Uterus (tissue), 4 donors: ENCODE measurements around the gene ARFGEF3. TPM values are rescaled to one million over a fixed set of nuclear protein-coding genes. Genes with fewer than 3 reads are reported as not detected.

Source experiments
- DNase-seq, 2 donors: peaks; one replicate each; pipeline ENCODE4 v3.0.0-alpha.2; 2019 to 2020
- H3K27ac ChIP-seq, 2 donors: fragments of 200-600 bp; sonication (generic); 1 replicate in 1 of 2; 2 replicates in 1 of 2; pipeline ENCODE4 v1.5.1; 2016 to 2018
- H3K27me3 ChIP-seq, 2 donors: fragments of 200-600 bp; sonication (generic); one replicate each; pipeline ENCODE4 v1.5.1; 2018 to 2019; ENCODE audit warnings: control low read depth in 1 of 2
- H3K36me3 ChIP-seq, 2 donors: fragments of 200-600 bp; sonication (generic); one replicate each; pipeline ENCODE4 v1.5.1; 2019; ENCODE audit warnings: control low read depth in 1 of 2
- H3K4me1 ChIP-seq, 2 donors: fragments of 200-600 bp; sonication (generic); one replicate each; pipeline ENCODE4 v1.5.1; 2018 to 2019; ENCODE audit warnings: control low read depth in 1 of 2
- H3K4me3 ChIP-seq, 2 donors: fragments of 200-600 bp; sonication (generic); 1 replicate in 1 of 2; 2 replicates in 1 of 2; pipeline ENCODE4 v1.5.1; 2018 to 2019; ENCODE audit warnings: mild to moderate bottlenecking in 1 of 2
- H3K9me3 ChIP-seq, 2 donors: fragments of 200-600 bp; sonication (generic); one replicate each; pipeline ENCODE4 v1.5.1; 2019; ENCODE audit warnings: control low read depth in 1 of 2
- POLR2A ChIP-seq, 2 donors: fragments of 450-650 bp; IDR thresholded peaks; one replicate each; pipeline ENCODE4 v1.6.1; 2016; ENCODE audit warnings: antibody characterized with exemption in 2 of 2, mild to moderate bottlenecking in 1 of 2, moderate library complexity in 1 of 2
- intact Hi-C: fragments of 100-400 bp; cut with DNase I; formaldehyde crosslinking; loops from one replicate; pipeline ENCODE4 v1.15.1; 2023; ENCODE audit warnings: low total_unique reads
- total RNA-seq, 4 donors: library from RNA; depleted of rRNA in 3 of 4; stranded (reverse); fragments of >200 nt in 3 of 4; gene quantifications; one replicate each; pipeline versions ENCODE4 v1.1.0 to v1.2.4, GENCODE V29; 2014 to 2023
- TF ChIP-seq, protein P1 (sequence below), 4 experiments: fragments of 200-600 bp in 2 of 4; fragments of 450-650 bp in 2 of 4; sonication (generic) in 2 of 4; IDR thresholded peaks; one replicate each; pipeline ENCODE4 v1.5.1; 2016 to 2019; ENCODE audit warnings: antibody characterized with exemption in 4 of 4, mild to moderate bottlenecking in 2 of 4, moderate library complexity in 1 of 4
- donor health status: DM: yes; HTN: yes; CAD: no.

Gene ARFGEF3, protein sequence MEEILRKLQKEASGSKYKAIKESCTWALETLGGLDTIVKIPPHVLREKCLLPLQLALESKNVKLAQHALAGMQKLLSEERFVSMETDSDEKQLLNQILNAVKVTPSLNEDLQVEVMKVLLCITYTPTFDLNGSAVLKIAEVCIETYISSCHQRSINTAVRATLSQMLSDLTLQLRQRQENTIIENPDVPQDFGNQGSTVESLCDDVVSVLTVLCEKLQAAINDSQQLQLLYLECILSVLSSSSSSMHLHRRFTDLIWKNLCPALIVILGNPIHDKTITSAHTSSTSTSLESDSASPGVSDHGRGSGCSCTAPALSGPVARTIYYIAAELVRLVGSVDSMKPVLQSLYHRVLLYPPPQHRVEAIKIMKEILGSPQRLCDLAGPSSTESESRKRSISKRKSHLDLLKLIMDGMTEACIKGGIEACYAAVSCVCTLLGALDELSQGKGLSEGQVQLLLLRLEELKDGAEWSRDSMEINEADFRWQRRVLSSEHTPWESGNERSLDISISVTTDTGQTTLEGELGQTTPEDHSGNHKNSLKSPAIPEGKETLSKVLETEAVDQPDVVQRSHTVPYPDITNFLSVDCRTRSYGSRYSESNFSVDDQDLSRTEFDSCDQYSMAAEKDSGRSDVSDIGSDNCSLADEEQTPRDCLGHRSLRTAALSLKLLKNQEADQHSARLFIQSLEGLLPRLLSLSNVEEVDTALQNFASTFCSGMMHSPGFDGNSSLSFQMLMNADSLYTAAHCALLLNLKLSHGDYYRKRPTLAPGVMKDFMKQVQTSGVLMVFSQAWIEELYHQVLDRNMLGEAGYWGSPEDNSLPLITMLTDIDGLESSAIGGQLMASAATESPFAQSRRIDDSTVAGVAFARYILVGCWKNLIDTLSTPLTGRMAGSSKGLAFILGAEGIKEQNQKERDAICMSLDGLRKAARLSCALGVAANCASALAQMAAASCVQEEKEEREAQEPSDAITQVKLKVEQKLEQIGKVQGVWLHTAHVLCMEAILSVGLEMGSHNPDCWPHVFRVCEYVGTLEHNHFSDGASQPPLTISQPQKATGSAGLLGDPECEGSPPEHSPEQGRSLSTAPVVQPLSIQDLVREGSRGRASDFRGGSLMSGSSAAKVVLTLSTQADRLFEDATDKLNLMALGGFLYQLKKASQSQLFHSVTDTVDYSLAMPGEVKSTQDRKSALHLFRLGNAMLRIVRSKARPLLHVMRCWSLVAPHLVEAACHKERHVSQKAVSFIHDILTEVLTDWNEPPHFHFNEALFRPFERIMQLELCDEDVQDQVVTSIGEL (N-terminal part only)
- total RNA-seq = 1 to 10 TPM in 3 of 4 donors, under 1 TPM in 1; 0.88 to 5.8 (median 2.4) TPM

GRCh38 chr6:138161338-138162110 is at the start of gene ARFGEF3:
Gene ARFGEF3, plus strand, starts transcription at chr6:138161939. Its CDS starts 148 bp downstream, at chr6:138162087.
- DNase-seq = peak; percentile 20 to 29

GRCh38 chr6:138113588-138114210 is 48.0 kb upstream of the ARFGEF3 start:
- Histone ChIP-seq H3K36me3 (no peaks in the 10 kb centered on the region), H3K27me3 (no peaks in the 10 kb centered on the region), H3K9me3 (no peaks in the 10 kb centered on the region), H3K4me1 (no peaks in the 10 kb centered on the region), H3K4me3 (no peak overlapping the region), H3K27ac (no peak overlapping the region)
- DNase-seq = no peak
- intact Hi-C loops = loop anchor here (10.0 kb wide), 1 partner anchor 411 kb away; no protein-coding TSS in a partner anchor
- no peak for TF ChIP-seq POLR2A (IDR thresholded peaks at IDR 0.05)
- TF ChIP-seq, protein P1, sequence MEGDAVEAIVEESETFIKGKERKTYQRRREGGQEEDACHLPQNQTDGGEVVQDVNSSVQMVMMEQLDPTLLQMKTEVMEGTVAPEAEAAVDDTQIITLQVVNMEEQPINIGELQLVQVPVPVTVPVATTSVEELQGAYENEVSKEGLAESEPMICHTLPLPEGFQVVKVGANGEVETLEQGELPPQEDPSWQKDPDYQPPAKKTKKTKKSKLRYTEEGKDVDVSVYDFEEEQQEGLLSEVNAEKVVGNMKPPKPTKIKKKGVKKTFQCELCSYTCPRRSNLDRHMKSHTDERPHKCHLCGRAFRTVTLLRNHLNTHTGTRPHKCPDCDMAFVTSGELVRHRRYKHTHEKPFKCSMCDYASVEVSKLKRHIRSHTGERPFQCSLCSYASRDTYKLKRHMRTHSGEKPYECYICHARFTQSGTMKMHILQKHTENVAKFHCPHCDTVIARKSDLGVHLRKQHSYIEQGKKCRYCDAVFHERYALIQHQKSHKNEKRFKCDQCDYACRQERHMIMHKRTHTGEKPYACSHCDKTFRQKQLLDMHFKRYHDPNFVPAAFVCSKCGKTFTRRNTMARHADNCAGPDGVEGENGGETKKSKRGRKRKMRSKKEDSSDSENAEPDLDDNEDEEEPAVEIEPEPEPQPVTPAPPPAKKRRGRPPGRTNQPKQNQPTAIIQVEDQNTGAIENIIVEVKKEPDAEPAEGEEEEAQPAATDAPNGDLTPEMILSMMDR (IDR thresholded peaks at IDR 0.05) = no peak

More at GRCh38 chr6:138161338-138162110, at the start of gene ARFGEF3:
- Histone ChIP-seq H3K9me3 (no peaks in the 10 kb centered on the region), H3K27me3 (peaks cover 0 to 7% of the 10 kb centered on the region in 2 donors), H3K4me1 (no peaks in the 10 kb centered on the region), H3K4me3 (peak within 1 kb of the TSS; percentile 20 to 47), H3K27ac (no peak within 1 kb of the TSS), H3K36me3 (no peaks in the 10 kb centered on the region)
- intact Hi-C loops = no loop called here
- TF ChIP-seq, protein P1 (IDR thresholded peaks at IDR 0.05) = no peak
- peak in 1 of 2 donors; percentile 21 for TF ChIP-seq POLR2A (IDR thresholded peaks at IDR 0.05)

DNA sequence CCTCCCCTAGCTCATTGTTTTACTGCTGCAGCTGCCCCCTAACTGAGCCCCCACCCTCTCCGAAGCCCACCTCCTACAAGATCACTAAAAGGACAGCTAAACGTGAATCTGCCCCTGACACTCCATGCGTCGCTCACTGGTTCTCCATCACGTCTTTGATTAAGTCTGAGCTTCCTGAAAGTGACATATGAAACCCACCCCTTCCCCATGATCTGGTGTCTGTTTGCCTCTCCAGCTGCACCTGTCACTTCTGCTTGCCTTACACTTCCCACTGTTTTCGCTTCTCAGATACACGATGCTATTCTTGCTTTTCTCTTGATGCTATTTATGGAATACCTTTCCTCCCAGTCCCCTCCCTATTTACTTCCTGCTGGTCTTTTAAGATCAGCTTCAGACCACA is 46.5 kb upstream of the ARFGEF3 start:
- Histone ChIP-seq H3K9me3 (no peaks in the 10 kb centered on the region), H3K4me1 (no peaks in the 10 kb centered on the region), H3K4me3 (no peak overlapping the region), H3K27ac (no peak overlapping the region), H3K27me3 (no peaks in the 10 kb centered on the region), H3K36me3 (no peaks in the 10 kb centered on the region)
- TF ChIP-seq POLR2A (IDR thresholded peaks at IDR 0.05) = no peak
- TF ChIP-seq, protein P1 (IDR thresholded peaks at IDR 0.05) = no peak
- DNase-seq = no peak
- intact Hi-C loops = loop anchor here (10.0 kb wide), 1 partner anchor 410 kb away; no protein-coding TSS in a partner anchor
